C4-2B (cell line): ENCODE data around the gene PRDX4.

Experiments used
- ZFX ChIP-seq: fragments of 450-650 bp; IDR thresholded peaks from 2 replicates; pipeline ENCODE4 v1.6.1; 2017
- TF ChIP-seq, protein P1 (sequence below): fragments of 450-650 bp; conservative IDR thresholded peaks from 2 replicates; pipeline ENCODE4 v1.5.1; 2017; ENCODE audit warnings: mild to moderate bottlenecking

DNA sequence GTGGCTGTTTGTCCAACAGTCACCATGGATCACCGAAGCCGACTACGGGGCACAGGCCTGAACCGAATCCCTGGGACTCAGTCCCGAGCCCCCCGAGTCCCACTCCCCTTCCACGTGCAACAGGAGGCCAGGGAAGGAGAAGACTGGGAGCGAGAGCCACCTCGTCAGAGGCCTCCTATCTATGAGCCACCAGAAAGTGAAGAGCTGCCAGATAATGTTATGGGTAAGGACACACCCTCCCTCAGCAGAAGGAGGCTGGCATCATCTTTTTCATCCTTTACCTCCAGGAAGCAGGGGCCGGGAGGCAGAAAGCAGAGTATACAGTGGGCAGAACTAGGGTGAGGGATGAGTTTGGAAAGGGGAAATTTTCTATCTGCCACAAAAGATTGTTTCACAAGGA, 2.8 kb upstream of the PRDX4 start:
- TF ChIP-seq, protein P1, sequence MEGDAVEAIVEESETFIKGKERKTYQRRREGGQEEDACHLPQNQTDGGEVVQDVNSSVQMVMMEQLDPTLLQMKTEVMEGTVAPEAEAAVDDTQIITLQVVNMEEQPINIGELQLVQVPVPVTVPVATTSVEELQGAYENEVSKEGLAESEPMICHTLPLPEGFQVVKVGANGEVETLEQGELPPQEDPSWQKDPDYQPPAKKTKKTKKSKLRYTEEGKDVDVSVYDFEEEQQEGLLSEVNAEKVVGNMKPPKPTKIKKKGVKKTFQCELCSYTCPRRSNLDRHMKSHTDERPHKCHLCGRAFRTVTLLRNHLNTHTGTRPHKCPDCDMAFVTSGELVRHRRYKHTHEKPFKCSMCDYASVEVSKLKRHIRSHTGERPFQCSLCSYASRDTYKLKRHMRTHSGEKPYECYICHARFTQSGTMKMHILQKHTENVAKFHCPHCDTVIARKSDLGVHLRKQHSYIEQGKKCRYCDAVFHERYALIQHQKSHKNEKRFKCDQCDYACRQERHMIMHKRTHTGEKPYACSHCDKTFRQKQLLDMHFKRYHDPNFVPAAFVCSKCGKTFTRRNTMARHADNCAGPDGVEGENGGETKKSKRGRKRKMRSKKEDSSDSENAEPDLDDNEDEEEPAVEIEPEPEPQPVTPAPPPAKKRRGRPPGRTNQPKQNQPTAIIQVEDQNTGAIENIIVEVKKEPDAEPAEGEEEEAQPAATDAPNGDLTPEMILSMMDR, result no peak
- TF ChIP-seq ZFX, result no peak
